ENCODE measurements around the gene SF3B2. TPM values are rescaled to one million over a fixed set of nuclear protein-coding genes. Genes with fewer than 3 reads are reported as not detected.

Gene SF3B2
- total RNA-seq, 1 experiment from 2014 or later: 300 TPM

DNA sequence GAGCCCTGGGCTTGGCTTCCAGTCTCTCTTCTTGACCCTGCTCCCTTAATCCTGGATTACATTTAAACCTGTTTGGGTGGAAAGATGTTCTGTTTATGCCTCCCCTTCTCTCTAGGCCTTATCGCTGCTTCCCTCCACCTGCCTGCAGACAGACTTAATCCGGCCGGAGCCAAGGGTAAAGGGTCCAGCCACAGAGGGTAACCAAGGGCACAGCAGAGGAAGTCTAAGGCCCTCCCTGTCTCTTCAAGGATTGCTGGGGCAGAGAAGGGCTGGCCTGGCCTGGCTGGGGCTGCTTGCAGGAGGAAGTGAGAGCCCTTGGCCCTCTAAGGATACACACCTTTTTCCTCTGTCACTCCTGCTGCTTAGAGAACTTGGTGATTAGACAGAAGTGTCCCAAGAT lies 5.3 kb upstream of the SF3B2 start (continued):
- TF ChIP-seq ZFX (IDR thresholded peaks at IDR 0.05) (no peak), EZH2 (IDR thresholded peaks at IDR 0.05) (no peak), TCF7L2 (IDR thresholded peaks at IDR 0.05; ENCODE audit: borderline replicate concordance, extremely low read depth, insufficient read depth, insufficient read length) (no peak), FOSL1 (IDR thresholded peaks at IDR 0.05; ENCODE audit: low read depth) (no peak), CEBPB (IDR thresholded peaks at IDR 0.05; ENCODE audit: low read depth) (no peak), YY1 (IDR thresholded peaks at IDR 0.05; ENCODE audit: extremely low read depth, insufficient replicate concordance, low read depth, low read length) (no peak)
- TF ChIP-seq, protein P1, sequence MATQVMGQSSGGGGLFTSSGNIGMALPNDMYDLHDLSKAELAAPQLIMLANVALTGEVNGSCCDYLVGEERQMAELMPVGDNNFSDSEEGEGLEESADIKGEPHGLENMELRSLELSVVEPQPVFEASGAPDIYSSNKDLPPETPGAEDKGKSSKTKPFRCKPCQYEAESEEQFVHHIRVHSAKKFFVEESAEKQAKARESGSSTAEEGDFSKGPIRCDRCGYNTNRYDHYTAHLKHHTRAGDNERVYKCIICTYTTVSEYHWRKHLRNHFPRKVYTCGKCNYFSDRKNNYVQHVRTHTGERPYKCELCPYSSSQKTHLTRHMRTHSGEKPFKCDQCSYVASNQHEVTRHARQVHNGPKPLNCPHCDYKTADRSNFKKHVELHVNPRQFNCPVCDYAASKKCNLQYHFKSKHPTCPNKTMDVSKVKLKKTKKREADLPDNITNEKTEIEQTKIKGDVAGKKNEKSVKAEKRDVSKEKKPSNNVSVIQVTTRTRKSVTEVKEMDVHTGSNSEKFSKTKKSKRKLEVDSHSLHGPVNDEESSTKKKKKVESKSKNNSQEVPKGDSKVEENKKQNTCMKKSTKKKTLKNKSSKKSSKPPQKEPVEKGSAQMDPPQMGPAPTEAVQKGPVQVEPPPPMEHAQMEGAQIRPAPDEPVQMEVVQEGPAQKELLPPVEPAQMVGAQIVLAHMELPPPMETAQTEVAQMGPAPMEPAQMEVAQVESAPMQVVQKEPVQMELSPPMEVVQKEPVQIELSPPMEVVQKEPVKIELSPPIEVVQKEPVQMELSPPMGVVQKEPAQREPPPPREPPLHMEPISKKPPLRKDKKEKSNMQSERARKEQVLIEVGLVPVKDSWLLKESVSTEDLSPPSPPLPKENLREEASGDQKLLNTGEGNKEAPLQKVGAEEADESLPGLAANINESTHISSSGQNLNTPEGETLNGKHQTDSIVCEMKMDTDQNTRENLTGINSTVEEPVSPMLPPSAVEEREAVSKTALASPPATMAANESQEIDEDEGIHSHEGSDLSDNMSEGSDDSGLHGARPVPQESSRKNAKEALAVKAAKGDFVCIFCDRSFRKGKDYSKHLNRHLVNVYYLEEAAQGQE (IDR thresholded peaks at IDR 0.05; ENCODE audit: low read depth): no peak

DNA sequence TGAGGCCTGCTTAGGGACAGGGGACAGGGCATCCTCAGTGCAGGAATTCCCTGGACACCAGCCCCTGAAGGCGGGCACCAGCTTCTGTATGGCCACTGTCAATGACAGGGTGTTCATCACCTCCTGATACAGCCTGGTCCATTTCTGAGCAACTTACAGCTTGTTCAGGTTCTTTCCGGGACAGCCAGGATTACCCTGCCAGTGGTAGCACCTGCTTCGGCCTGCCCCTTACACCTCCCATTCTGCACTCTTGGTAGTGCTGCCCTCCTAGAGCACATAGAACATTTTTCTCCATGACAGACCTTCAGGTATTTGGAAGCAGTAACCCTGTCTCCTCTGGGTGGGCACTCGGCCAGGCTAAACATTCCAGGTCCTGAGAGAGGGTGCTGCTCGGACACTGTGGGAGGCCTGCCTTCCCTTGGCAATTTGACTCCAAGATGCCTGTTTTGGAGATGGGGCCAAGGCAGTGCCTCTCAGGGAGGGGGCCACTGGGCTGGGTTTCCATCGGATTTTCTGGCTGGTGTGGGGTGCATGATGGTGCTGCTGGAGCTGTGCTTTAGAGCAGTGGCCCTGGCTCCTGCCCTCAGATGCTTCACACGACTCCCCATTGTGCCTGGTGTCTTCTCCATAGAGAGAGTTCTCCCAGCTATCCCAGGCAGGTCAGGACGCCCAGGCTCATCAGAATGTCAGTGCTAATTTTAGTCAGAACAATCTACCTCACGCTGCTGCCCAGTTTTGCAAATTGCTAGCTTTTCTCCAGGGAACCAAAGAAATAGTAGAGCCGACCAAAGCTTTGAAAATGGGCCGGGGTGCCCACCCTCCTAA lies 4.4 kb upstream of the SF3B2 start:
- H4K20me1 ChIP-seq (ENCODE audit: insufficient read depth): no peaks in the 10 kb centered on the region
- TF ChIP-seq EZH2 (IDR thresholded peaks at IDR 0.05): no peak
- TF ChIP-seq SRF (IDR thresholded peaks at IDR 0.05; ENCODE audit: low read depth): no peak
- no peak for TF ChIP-seq CTCF (IDR thresholded peaks at IDR 0.05 in 2 of 3, conservative IDR thresholded peaks at IDR 0.05 in 1 of 3; ENCODE audit: borderline replicate concordance in 1 of 3, insufficient read depth in 1 of 3, low read depth in 2 of 3, low read length in 2 of 3)
- TF ChIP-seq SIN3A (IDR thresholded peaks at IDR 0.05; ENCODE audit: low read depth): no peak
- no peak for TF ChIP-seq EGR1 (IDR thresholded peaks at IDR 0.05; ENCODE audit: low read depth)
- TF ChIP-seq, protein P2, sequence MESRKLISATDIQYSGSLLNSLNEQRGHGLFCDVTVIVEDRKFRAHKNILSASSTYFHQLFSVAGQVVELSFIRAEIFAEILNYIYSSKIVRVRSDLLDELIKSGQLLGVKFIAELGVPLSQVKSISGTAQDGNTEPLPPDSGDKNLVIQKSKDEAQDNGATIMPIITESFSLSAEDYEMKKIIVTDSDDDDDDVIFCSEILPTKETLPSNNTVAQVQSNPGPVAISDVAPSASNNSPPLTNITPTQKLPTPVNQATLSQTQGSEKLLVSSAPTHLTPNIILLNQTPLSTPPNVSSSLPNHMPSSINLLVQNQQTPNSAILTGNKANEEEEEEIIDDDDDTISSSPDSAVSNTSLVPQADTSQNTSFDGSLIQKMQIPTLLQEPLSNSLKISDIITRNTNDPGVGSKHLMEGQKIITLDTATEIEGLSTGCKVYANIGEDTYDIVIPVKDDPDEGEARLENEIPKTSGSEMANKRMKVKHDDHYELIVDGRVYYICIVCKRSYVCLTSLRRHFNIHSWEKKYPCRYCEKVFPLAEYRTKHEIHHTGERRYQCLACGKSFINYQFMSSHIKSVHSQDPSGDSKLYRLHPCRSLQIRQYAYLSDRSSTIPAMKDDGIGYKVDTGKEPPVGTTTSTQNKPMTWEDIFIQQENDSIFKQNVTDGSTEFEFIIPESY (IDR thresholded peaks at IDR 0.05; ENCODE audit: extremely low read depth, insufficient replicate concordance, low read length): no peak
- TF ChIP-seq MAX (IDR thresholded peaks at IDR 0.05): no peak
- no peak for TF ChIP-seq YY1 (IDR thresholded peaks at IDR 0.05; ENCODE audit: extremely low read depth, insufficient replicate concordance, low read depth, low read length)
- no peak for TF ChIP-seq POLR2AphosphoS5 (IDR thresholded peaks at IDR 0.05; ENCODE audit: low read depth, low read length)

More for the DNA sequence above, 4.4 kb upstream of the SF3B2 start:
- Histone ChIP-seq H3K4me2 (ENCODE audit: low read length) (no peak overlapping the region), H2AFZ (ENCODE audit: low read depth, low read length, poor library complexity, severe bottlenecking) (no peak overlapping the region), H3K9me2 (ENCODE audit: insufficient read depth) (no peaks in the 10 kb centered on the region), H3K36me3 (ENCODE audit: control insufficient read depth in 1 of 2, insufficient read depth in 2 of 2, low read length in 2 of 2) (no peaks in the 10 kb centered on the region), H3K9me3 (ENCODE audit: control insufficient read depth in 1 of 2, insufficient read depth in 1 of 2, low read depth in 1 of 2, low read length in 2 of 2) (no peaks in the 10 kb centered on the region), H3K27me3 (ENCODE audit: insufficient read depth, low read length) (no peaks in the 10 kb centered on the region), H3K9ac (ENCODE audit: low read length) (no peak overlapping the region), H3K4me1 (ENCODE audit: control insufficient read depth in 1 of 2, insufficient read depth in 2 of 2, low read length in 2 of 2) (peaks cover 16 to 23% of the 10 kb centered on the region in 2 experiments), H3K79me2 (ENCODE audit: insufficient read depth, low read length) (peaks cover 6% of the 10 kb centered on the region), H3K4me3 (replicated peaks in 1 of 2; ENCODE audit: low read depth in 1 of 2, low read length in 2 of 2) (no peak overlapping the region), H3K27ac (ENCODE audit: low read depth, low read length) (no peak overlapping the region)
- ChIA-PET CTCF (no interaction called here), POLR2A (no interaction called here), RAD21 (ENCODE audit: low non-redundant PET in 1 of 2, low total read pairs in 2 of 2, uncharacterized antibody in 2 of 2, unreplicated experiment in 2 of 2) (interaction anchor here in 1 of 2 experiments (0.5 kb wide), 1 partner anchor 388 kb away, joined by 3 read pairs; no protein-coding TSS in a partner anchor)
- ATAC-seq (no peak), DNase-seq (ENCODE audit: low read depth, low spot score) (no peak)
- intact Hi-C loops (cut with micrococcal nuclease): no loop called here
- no TSS peak for BruUV-seq (replicated peaks)
